ENCODE results near the gene YTHDF1.

Gene YTHDF1

GRCh38 chr20:63202021-63202420 is 13.9 kb downstream of the YTHDF1 start:
- H3K27me3 ChIP-seq (ENCODE audit: insufficient read depth, low read length) = no peaks in the 10 kb centered on the region
- H3K4me1 ChIP-seq (ENCODE audit: insufficient read depth, low read length, severe bottlenecking) = no peaks in the 10 kb centered on the region
- no peak overlapping the region for H3K9ac ChIP-seq (ENCODE audit: low read length)
- no peak overlapping the region for H3K27ac ChIP-seq (ENCODE audit: low read depth, low read length, poor library complexity, severe bottlenecking)
- H2AFZ ChIP-seq (ENCODE audit: low read length) = no peak overlapping the region
- H4K20me1 ChIP-seq (ENCODE audit: insufficient read depth, low read length) = peaks cover 2% of the 10 kb centered on the region; the same call in 1 of the 2 replicates
- no peak overlapping the region for H3K4me2 ChIP-seq (ENCODE audit: low read length)
- H3K4me3 ChIP-seq (ENCODE audit: low read depth, low read length, poor library complexity, severe bottlenecking) = no peak overlapping the region
- peaks cover 70% of the 10 kb centered on the region for H3K36me3 ChIP-seq (ENCODE audit: insufficient read depth, low read length)
- TF ChIP-seq CTCF (IDR thresholded peaks at IDR 0.05; ENCODE audit: low read length) (no peak), EZH2 (IDR thresholded peaks at IDR 0.05; ENCODE audit: borderline replicate concordance, low read length) (no peak)
- no peaks in the 10 kb centered on the region for H3K9me2 ChIP-seq (ENCODE audit: low read depth, low read length)
- H3F3A ChIP-seq (ENCODE audit: insufficient read depth, low read length) = no peaks in the 10 kb centered on the region
- H3K79me2 ChIP-seq (ENCODE audit: insufficient read depth, low read length) = peaks cover 6% of the 10 kb centered on the region; the same call in 1 of the 2 replicates
- H3K9me3 ChIP-seq (ENCODE audit: low read length) = no peaks in the 10 kb centered on the region

GRCh38 chr20:63198606-63199005 is 17.3 kb downstream of the YTHDF1 start:
- Histone ChIP-seq H3K4me1 (ENCODE audit: insufficient read depth, low read length, severe bottlenecking) (no peaks in the 10 kb centered on the region), H3K79me2 (ENCODE audit: insufficient read depth, low read length) (peaks cover 6% of the 10 kb centered on the region; the same call in 1 of the 2 replicates), H2AFZ (ENCODE audit: low read length) (no peak overlapping the region), H3K9me2 (ENCODE audit: low read depth, low read length) (no peaks in the 10 kb centered on the region), H3K4me2 (ENCODE audit: low read length) (no peak overlapping the region), H3K27ac (ENCODE audit: low read depth, low read length, poor library complexity, severe bottlenecking) (no peak overlapping the region), H3K27me3 (ENCODE audit: insufficient read depth, low read length) (no peaks in the 10 kb centered on the region), H3K9me3 (ENCODE audit: low read length) (no peaks in the 10 kb centered on the region), H3K36me3 (ENCODE audit: insufficient read depth, low read length) (peaks cover 67% of the 10 kb centered on the region), H4K20me1 (ENCODE audit: insufficient read depth, low read length) (peaks cover 7% of the 10 kb centered on the region; the same call in 1 of the 2 replicates), H3F3A (ENCODE audit: insufficient read depth, low read length) (no peaks in the 10 kb centered on the region), H3K9ac (ENCODE audit: low read length) (no peak overlapping the region), H3K4me3 (ENCODE audit: low read depth, low read length, poor library complexity, severe bottlenecking) (no peak overlapping the region)
- no peak for TF ChIP-seq EZH2 (IDR thresholded peaks at IDR 0.05; ENCODE audit: borderline replicate concordance, low read length)
- TF ChIP-seq CTCF (IDR thresholded peaks at IDR 0.05; ENCODE audit: low read length) = no peak

- H3K36me3 ChIP-seq (ENCODE audit: insufficient read depth, low read length) = peaks cover 50% of the 10 kb centered on the region
- H3K4me3 ChIP-seq (ENCODE audit: low read depth, low read length, poor library complexity, severe bottlenecking) = no peak overlapping the region
- H3K4me2 ChIP-seq (ENCODE audit: low read length) = no peak overlapping the region
- peaks cover 7% of the 10 kb centered on the region; the same call in 1 of the 2 replicates for H4K20me1 ChIP-seq (ENCODE audit: insufficient read depth, low read length)
- no peaks in the 10 kb centered on the region for H3F3A ChIP-seq (ENCODE audit: insufficient read depth, low read length)
- no peak overlapping the region for H2AFZ ChIP-seq (ENCODE audit: low read length)
- no peak overlapping the region for H3K9ac ChIP-seq (ENCODE audit: low read length)
- H3K79me2 ChIP-seq (ENCODE audit: insufficient read depth, low read length) = peaks cover 6% of the 10 kb centered on the region; the same call in 1 of the 2 replicates
- H3K27me3 ChIP-seq (ENCODE audit: insufficient read depth, low read length) = no peaks in the 10 kb centered on the region
- no peaks in the 10 kb centered on the region for H3K4me1 ChIP-seq (ENCODE audit: insufficient read depth, low read length, severe bottlenecking)
- H3K9me3 ChIP-seq (ENCODE audit: low read length) = no peaks in the 10 kb centered on the region
- H3K9me2 ChIP-seq (ENCODE audit: low read depth, low read length) = no peaks in the 10 kb centered on the region
- TF ChIP-seq EZH2 (IDR thresholded peaks at IDR 0.05; ENCODE audit: borderline replicate concordance, low read length) (no peak), CTCF (IDR thresholded peaks at IDR 0.05; ENCODE audit: low read length) (no peak)
- H3K27ac ChIP-seq (ENCODE audit: low read depth, low read length, poor library complexity, severe bottlenecking) = no peak overlapping the region
Observed at GRCh38 chr20:63196768-63197470, 19.0 kb downstream of the YTHDF1 start.
